GM18861 (cell line): ENCODE results near the gene OR2V2.
"Not testable (repeated sequence)": the region's sequence is repeated elsewhere in the genome, so short reads cannot be mapped to it uniquely, and the experiment has no call there.

Experiments
- ATAC-seq: cut with Tn5 transposase; IDR thresholded peaks from one replicate; pipeline ENCODE4 v1.9.1; 2021; ENCODE audit not compliant: unreplicated experiment

OR2V2 gene

DNA sequence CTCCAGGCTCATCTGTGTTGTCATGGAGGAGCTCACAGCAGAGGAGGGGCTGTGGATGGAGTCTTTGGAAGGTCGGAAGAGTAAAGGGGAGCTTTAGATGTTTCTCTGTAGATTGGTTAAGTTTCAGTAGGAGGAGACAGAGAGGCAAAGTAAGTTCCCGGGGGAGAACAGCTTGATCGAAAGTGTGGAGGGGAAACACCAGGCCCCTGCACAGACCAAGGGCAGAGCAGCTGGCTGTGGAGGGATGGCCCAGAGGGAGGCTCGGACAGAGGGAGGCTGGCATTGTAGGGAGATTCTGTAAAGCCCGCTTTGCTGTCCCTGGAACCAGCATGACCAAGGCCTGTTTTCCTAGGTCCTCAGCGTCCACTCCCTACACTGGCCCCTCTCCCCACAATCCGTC lies 5.3 kb upstream of the OR2V2 start:
- no peak for ATAC-seq

DNA sequence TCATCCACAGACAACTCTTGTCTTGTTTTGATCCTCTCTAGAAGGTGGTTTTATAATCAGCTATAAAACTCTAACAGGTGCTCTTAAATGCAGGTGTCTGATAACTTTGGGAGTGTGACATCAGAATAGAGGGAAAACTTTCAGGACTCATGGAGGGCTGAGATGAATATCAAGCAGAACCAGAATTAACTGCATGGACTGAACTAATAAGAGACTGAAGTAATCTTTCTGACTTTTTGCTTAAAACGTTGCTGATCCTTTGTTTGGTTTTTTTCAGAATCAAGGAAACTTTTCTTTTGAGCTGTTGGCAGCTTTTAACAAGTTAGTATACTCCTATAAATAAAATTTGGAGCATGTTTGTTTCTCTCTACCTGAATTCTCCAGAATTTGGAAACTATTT lies 2.3 kb upstream of the OR2V2 start:
- ATAC-seq = no peak

DNA sequence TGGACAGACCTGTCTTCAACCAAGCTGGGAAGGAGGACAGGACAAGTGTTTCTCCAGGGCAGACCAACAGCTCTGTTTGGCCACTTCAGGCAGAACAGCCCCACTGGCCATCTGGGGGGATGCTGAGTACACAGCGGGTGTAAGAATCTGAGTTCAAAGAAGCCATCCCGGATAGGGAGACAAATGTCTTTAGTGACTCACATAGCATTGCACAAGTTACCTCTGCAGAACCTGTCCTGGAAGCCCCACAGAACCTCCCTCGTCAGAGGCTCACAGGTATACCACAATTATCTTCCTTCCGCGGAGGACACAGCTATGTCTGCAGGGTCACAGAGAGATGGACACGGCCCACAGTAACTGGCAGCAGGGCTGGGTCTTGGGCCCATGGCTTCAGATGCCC lies 2.0 kb downstream of the OR2V2 start:
- no peak for ATAC-seq

DNA sequence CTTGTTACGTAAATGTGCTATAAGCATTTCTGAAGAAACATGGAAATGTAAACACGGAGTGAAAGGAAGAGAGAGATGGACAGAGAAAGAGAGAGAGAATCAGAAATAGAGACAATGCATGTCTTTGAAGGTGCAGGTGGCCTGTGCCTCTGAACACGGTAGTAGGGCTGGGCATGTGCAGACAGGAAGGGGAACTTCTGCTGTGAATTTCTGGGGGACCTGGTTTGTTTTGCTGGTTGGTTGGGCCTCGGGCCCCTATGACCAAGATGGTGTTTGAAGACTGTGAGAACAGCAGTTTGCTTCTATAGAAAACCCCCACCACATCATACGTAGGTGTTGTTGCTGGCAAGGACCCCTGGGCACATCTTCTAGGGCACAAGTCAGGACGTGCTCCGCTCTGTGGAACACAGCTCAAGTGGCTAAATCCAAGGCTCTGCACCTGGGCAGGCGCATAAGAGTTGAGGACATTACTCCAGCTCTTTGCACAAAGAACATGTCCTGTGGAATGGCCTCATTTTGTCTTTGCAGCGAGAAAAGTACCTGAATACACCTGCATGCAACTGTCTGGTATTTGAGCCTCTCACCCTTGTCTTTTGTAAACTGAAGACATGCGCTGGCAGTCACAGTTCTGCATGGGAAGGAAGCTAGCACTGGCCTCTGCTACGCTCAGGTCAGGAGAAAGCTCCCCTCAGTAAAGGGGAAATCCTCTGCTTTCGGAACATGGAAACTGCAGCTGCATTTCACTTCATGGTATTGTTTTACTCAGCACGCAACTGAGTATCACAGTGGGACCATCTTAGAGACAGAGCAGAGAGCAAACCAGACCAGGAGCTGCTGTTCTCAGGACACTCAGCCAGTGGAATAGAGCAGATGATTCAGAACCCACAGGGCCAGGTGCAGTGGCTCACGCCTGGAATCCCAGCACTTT lies 2.7 kb downstream of the OR2V2 start:
- no peak for ATAC-seq

DNA sequence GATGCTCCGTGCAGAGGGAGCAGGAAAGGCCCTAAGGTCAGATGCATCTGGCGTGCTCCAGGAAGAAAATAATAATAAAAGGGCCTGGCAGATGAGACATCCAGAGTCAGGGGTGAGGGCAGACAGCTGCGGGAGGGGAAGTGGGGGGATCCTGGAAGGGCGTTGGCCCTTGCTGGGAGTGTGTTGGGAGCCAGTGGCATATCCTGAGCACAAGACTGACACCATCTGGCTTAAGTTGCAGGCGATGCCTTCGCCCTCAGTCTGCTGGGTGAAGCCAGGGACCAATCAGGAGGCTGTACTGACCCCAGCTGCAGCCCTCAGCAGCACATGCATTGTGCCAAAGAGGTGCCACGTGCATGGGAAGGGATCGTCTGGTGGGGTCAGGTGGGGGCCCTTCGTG lies 3.8 kb downstream of the OR2V2 start:
- ATAC-seq = no peak

DNA sequence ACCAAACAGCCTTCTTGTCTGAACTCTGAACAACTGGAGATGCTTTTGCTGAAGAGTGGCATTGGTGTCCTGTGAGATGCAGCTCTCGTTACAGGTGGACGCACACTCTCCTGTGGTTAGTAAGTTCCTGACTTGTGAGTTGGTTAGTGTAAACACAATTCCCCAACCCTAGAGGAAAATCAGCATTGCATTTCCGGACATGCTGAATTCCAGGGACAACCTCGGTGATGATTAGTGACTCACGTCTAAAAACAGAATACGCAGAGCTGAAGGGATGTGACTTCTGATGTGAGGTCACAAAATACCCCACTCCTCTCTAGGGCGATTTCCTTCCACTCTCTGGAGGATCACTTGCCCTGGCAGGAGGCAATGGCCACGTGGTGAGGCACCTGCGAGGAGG lies 5.0 kb downstream of the OR2V2 start:
- no peak for ATAC-seq

DNA sequence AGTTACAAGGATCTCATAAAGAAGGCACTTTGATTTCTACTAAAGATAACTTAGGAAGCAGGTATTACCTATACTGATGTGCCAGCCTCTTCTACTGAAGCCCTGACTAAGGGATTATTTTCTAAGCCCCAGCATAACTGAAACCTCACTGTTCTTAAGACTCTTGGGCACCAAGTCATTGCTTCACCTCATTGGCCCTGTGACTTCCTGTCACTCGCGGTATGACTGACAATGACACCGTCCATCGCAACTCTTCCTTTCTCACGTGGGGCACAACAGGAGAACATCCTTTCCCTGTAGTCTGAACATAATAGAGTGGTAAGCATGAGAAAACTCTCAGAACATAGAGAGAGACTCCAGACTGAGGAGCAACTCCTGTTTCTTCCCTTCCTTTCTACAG lies 6.4 kb downstream of the OR2V2 start:
- no peak for ATAC-seq

DNA sequence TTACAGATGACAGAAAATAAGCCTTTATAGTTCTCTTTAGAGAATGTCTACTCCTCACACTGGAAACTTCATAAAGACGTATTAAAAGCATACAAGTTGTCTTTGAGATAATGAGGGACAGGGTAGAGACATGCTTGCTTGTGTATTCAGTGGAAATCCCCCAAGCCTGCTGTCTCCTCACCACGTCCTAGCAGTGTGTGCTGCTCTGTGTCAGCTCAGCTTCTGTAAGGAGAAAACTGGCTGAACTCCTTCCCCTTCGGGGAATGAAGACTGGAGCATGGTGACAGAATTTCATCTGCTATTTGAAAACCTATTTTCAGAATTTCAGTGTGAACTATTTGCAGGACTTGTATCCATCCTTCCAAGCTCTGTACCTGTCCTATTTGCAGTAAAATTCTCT lies 9.4 kb downstream of the OR2V2 start:
- ATAC-seq = peak; percentile 38

DNA sequence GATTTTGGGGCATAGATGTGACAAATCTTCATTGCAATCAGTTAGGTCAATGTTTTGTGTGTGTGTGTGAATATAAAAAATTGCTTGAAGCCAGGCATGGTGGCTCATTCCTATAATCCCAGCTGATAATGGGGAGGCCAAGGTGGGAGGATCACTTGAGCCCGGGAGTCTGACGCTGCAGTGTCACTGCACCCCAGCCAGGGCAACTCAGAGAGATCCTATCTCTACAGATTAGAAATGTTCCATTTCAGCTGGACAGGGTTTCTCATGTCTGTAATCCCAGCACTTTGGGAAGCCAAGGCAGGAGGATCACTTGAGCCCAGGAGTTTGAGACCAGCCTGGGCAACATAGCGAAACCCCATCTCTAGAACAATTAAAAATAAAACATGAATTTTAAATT lies 11.5 kb downstream of the OR2V2 start:
- ATAC-seq = no peak

DNA sequence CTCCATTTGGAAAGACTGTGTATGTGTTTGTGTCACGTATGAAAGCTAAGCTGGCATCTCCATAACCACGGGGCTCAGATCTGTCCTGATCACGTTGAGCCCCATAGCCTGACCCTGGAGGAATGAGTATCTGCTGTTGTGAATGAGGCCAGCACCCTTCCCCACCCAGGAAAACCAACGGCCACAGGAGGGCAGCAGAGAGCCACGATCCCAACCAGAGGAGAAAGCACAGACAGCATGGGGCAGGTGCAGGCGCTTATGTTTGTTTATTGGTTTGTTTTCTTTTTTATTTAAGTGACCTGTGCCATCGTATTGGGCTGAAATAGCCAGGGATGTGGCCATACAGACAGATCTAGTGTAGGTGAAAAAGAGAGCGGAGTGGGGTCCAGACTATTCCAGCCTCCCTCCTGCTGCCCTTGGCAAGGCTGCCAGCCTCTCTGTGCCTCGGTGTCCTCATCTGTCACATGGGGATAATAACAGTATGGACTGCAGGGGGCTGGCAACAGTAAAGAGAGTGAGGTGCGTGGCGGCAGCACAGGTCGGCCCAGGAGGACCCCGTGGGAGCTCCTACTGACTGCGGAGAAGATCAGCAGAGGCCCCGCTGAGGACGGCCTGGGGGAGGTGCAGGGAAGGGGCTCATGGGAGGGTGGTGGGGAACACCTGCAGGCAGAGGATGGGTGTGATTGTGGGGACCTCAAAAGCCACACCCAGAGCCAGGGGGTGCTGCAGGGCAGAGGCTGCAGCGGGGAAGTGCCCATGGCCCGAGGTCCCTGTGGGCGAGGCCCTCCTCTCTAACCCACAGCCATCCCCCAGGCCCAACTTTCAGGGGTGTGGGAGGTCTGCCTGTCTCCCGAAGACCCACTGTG lies 12.1 kb downstream of the OR2V2 start:
- ATAC-seq = peak; percentile 44

DNA sequence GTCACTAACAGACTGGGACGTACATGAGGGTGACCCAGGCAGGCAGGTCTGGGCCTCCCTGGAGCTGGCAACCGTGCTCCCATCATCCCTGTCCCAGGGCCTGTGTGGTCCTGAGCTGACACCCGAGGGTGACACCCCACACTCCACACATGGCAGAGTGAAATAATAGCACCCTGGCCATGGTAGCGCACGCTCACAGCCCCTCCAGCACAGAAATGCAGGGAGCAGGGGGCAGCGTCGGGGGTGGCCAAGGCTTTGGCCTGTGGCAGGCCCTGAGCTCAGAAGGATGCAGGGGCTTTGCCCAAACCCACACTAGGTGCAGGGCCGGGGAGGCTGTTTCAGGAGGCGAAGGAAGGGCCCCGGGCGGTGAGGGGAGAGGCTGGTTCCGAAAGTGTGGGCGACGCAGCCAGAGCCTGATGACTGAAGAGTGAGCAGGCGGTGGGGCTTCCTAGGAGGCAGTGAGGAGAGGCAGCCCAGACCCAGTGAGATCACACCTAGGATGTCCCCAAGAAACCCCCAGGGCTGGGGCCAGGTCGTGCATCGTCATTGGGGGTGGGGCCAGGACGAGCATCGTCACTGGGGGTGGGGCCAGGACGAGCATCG lies 12.9 kb downstream of the OR2V2 start:
- peak; percentile 30 for ATAC-seq

DNA sequence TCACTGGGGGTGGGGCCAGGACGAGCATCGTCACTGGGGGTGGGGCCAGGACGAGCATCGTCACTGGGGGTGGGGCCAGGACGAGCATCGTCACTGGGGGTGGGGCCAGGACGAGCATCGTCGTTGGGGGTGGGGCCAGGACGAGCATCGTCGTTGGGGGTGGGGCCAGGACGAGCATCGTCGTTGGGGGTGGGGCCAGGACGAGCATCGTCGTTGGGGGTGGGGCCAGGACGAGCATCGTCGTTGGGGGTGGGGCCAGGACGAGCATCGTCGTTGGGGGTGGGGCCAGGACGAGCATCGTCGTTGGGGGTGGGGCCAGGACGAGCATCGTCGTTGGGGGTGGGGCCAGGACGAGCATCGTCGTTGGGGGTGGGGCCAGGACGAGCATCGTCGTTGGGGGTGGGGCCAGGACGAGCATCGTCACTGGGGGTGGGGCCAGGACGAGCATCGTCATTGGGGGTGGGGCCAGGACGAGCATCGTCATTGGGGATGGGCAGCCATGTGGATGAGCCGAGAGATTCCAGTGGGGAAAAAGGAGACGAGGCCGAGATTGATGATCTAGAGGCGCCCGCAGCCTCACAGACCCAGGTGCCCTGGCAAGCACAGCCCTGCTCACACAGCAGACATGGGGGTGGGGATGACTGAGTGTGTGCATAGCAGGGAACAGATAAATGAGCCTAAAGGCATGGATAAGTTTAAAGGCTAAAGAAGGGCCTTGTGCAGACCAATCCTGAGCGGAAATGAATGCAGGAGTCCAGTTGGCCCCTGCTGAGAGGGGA lies 13.6 kb downstream of the OR2V2 start:
- not testable (repeated sequence) for ATAC-seq

DNA sequence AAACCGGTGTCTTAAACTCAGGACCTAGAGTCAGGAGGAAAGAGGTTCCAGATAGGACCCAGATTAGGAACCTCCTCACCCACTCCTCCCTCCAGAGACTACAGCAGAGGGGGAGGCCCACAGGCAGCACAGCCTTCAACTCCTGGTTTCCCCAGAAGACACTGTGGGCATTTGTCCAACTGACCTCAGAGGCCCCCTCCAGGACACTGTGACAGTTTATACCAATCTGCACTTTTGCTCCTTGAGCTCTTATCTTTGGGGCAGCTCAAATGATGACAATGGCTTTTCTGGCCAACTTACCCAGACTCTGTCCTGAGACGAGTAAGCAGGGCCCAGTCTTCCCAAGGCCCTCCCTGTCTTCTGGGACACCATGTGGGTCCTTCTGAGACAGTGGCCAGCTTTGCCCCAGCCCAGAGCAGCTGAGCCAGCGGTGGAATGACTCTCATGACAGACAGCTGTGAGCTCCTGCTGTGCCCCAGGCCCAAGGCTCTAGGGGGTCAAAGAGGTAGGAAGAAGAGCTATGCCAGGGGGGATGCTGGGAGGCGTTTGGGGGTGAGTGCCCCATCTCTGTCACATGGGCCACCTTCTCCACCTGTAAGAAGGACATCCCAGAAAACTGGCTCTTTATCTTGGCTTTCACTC lies 14.3 kb downstream of the OR2V2 start:
- ATAC-seq = no peak

DNA sequence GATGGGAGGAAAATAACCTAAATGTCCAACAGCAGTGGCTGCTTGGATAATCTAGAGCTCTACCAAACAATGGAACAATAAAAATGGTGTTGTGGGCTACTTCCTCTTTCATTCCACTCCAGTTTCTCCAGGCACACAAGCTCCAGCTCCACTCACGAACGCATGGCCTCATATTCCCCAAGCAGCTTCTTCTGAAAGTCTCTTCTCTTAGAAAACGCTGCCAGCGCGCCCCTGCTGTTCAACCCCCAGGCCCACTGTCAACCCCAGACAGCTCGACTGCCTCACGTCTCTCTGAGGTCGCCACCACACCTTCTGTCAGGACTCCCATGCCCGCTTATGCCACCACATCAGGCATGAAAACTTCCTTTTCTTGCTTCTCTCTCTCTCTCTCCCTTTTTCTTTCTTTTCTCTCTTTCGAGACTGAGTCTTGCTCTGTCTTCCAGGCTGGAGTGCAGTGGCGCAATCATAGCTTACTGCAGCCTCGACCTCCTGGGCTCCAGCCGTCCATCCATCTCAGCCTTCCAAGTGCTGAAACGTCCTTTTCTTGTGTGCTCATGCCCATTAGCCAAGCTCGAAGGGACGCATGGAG lies 16.2 kb downstream of the OR2V2 start:
- no peak for ATAC-seq

DNA sequence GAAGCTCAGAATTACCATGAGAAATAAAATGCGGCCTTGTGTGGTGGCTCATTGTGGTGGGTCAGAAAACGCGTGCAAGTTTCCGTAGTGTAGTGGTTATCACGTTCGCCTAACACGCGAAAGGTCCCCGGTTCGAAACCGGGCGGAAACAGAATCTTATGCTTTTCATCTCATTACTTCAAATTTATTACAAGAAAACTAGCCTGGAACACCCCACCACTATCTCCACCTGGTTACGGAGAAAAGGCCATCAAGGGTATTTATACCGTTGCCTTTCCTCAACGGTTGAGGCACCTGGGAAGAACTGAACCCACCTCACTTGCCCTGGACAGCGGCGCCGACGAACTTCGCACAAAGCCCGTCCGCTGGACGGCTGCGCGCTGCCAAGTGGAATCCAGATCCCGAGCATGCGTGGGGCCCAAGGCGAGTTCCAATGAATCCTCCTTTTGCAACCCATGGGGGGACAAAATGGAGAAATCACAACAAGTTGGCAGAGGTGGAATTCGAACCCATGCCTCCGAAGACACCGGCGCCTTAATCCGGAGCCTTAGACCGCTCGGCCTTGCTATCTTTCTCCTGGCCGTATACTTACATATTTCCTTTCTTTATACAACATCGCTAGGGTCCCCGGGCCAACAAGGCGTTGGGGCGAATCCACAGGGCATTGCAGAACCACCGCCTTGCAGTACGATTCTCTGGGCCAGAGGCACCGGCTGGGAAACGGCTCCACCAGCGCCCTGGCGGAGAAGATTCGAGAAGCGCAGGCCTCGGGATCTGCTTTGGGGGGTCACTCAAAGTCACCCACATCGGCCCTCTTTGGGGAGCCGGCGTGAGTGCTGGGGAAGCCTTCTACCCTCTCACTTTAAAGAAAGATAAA lies 16.9 kb downstream of the OR2V2 start:
- no peak for ATAC-seq

DNA sequence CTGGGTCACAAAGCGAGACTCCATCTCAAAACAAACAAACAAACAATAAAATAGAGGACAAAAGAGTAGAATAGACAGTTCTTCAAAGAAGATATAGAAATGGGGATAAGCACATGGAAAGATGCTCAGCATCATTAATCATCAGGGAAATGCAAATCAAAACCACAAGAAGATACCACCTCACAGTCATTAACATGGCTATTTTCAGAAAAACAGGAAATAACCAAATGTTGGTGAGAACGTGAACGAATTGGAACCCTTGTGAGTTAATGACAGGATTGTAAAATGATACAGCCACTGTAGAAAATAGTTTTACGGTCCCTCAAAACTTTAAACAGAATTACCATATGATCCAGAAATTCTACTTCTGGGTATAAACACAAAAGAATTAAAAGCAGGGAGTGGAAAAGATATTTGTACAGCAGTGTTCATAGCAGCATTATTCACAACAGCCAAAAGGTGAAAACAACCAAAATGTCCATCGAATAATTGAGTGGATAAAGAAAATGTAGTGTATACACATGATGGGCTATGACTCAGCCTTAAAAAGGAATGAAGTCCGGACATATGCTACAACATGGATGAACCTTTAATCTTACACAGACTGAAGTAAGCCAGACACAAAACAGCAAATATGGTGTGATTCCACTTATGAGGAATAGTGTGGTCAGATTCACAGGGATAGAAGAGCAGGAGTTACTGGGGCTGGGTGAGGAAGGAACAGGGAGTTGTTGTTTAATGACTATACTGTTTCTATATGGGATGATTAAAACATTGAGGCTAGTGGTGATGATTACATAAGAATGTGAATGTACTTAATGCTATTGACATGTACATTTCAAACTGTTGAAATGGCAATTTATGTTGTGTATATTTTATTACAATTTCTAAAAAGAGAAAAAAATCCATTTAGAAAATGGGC lies 19.7 kb downstream of the OR2V2 start:
- ATAC-seq = no peak

DNA sequence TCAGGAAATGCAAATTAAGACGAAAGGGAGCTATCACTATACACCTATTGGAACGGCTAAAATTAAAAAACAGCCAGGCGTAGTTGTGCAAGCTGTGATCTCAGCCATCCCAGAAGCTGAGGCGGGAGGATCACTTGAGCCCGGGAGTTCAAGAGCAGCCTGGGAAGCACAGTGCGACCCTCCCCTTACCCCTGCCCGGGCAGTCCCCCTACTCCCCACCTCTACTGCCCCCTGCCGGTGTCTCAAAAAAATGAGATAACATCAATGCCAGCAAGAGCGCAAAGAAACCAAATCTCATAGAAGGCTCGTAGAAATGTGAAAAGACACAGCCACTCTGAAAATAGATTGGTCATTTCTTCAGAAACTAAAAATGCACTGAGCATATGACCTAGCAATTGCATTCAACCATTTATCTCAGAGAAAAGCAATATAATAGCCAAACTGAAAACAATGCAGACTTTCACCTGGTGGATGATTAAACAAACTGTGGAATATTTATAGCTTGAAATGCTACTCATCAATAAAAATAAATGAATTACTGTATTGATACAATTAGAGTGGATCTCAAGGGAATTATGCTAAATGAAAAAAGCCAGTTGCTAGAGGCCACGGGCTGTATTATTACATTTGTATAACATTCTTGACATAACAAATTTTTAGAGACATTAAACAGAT lies 20.6 kb downstream of the OR2V2 start:
- no peak for ATAC-seq
